GM23338 (cell line): ENCODE results near the gene COX20. TPM values are rescaled to one million over a fixed set of nuclear protein-coding genes. Genes with fewer than 3 reads are reported as not detected.
A peak's percentile ranks its signal among the peaks of the same experiment; 100 is the strongest.

ENCODE experiments used
- ATAC-seq: fragments of 200-7000 bp; cut with Tn5 transposase; 3 replicates; pipeline ENCODE4 v1.9.1; 2020
- DNase-seq: peaks from one replicate; pipeline ENCODE4 v3.0.0-alpha.2; 2015; ENCODE audit warnings: low spot score
- H2AFZ ChIP-seq: fragments of 200-600 bp; sonication (generic); 2 replicates; pipeline ENCODE4 v1.8.0; 2016; ENCODE audit warnings: antibody characterized with exemption, mild to moderate bottlenecking, moderate library complexity
- H3F3A ChIP-seq: fragments of 200-600 bp; sonication (generic); replicated peaks from 2 replicates; pipeline ENCODE4 v1.8.0; 2017; ENCODE audit warnings: antibody characterized with exemption, mixed run types, low read depth
- H3K27ac ChIP-seq: fragments of 200-600 bp; sonication (generic); 2 replicates; pipeline ENCODE4 v1.6.1; 2016; ENCODE audit warnings: low read depth
- H3K27me3 ChIP-seq: fragments of 200-600 bp; sonication (generic); 2 replicates; pipeline ENCODE4 v1.8.0; 2016; ENCODE audit warnings: mild to moderate bottlenecking, mixed run types, moderate library complexity; ENCODE audit not compliant: insufficient read depth
- H3K36me3 ChIP-seq: fragments of 200-600 bp; sonication (generic); 2 replicates; pipeline ENCODE4 v1.8.0; 2016; ENCODE audit warnings: mild to moderate bottlenecking; ENCODE audit not compliant: insufficient read depth
- H3K4me1 ChIP-seq: fragments of 200-600 bp; sonication (generic); 2 replicates; pipeline ENCODE4 v1.8.0; 2016; ENCODE audit warnings: mild to moderate bottlenecking, moderate library complexity; ENCODE audit not compliant: insufficient read depth
- H3K4me2 ChIP-seq: fragments of 200-600 bp; sonication (generic); 2 replicates; pipeline ENCODE4 v1.7.1; 2017; ENCODE audit warnings: mixed run types
- H3K4me3 ChIP-seq: fragments of 200-600 bp; sonication (generic); 2 replicates; pipeline ENCODE4 v1.6.1; 2016; ENCODE audit warnings: mixed run types
- H3K79me2 ChIP-seq: fragments of 200-600 bp; sonication (generic); replicated peaks from 2 replicates; pipeline ENCODE4 v1.8.0; 2017; ENCODE audit warnings: mild to moderate bottlenecking; ENCODE audit not compliant: insufficient read depth
- H3K9me2 ChIP-seq: fragments of 200-600 bp; sonication (generic); 2 replicates; pipeline ENCODE4 v1.8.0; 2017; ENCODE audit not compliant: insufficient read depth
- H4K20me1 ChIP-seq: fragments of 200-600 bp; sonication (generic); replicated peaks from 2 replicates; pipeline ENCODE4 v1.8.0; 2017; ENCODE audit warnings: mild to moderate bottlenecking; ENCODE audit not compliant: insufficient read depth
- H3K27ac Mint-ChIP-seq: 2 replicates; pipeline ENCODE4 v1.8.0; 2020; ENCODE audit warnings: inconsistent platforms, mild to moderate bottlenecking, moderate library complexity, mixed read lengths
- H3K27me3 Mint-ChIP-seq: 3 replicates; pipeline ENCODE4 v1.8.0; 2022; ENCODE audit warnings: low read depth, mild to moderate bottlenecking, moderate library complexity, mixed read lengths, inconsistent platforms; ENCODE audit not compliant: insufficient read depth, poor library complexity
- H3K36me3 Mint-ChIP-seq: 3 replicates; pipeline ENCODE4 v1.8.0; 2021; ENCODE audit warnings: low read depth, mild to moderate bottlenecking, inconsistent platforms, moderate library complexity, mixed read lengths
- H3K4me1 Mint-ChIP-seq: 3 replicates; pipeline ENCODE4 v1.8.0; 2020; ENCODE audit warnings: mild to moderate bottlenecking, inconsistent platforms, mixed read lengths
- H3K4me3 Mint-ChIP-seq: 3 replicates; pipeline ENCODE4 v1.8.0; 2021; ENCODE audit warnings: moderate library complexity, mild to moderate bottlenecking, inconsistent platforms, mixed read lengths
- H3K9me3 Mint-ChIP-seq: 3 replicates; pipeline ENCODE4 v1.8.0; 2020; ENCODE audit warnings: moderate library complexity, mild to moderate bottlenecking, inconsistent platforms, mixed read lengths
- CTCF ChIP-seq, 2 experiments: fragments of 200-600 bp in 1 of 2; sonication (generic) in 1 of 2; conservative IDR thresholded peaks; 2 replicates each; pipeline versions ENCODE4 v1.5.1 to v1.6.1; 2016 to 2017; ENCODE audit warnings: antibody characterized with exemption in 2 of 2, low read depth in 2 of 2, mild to moderate bottlenecking in 2 of 2, moderate library complexity in 1 of 2
- JUNB ChIP-seq: IDR thresholded peaks from one replicate; pipeline ENCODE4 v1.6.1; 2016; ENCODE audit warnings: antibody characterized with exemption; ENCODE audit not compliant: unreplicated experiment
- NANOG ChIP-seq: IDR thresholded peaks from 2 replicates; pipeline ENCODE4 v1.6.1; 2016; ENCODE audit warnings: antibody characterized with exemption, borderline replicate concordance
- REST ChIP-seq: IDR thresholded peaks from one replicate; pipeline ENCODE4 v1.6.1; 2018; ENCODE audit warnings: antibody characterized with exemption; ENCODE audit not compliant: unreplicated experiment
- ZNF462 ChIP-seq: fragments of 250-450 bp; sonication (Bioruptor Pico); IDR thresholded peaks from 2 replicates; pipeline ENCODE4 v1.5.0; 2020; ENCODE audit warnings: mild to moderate bottlenecking, moderate library complexity
- polyA plus RNA-seq: library from polyadenylated mRNA; unstranded; fragments of >200 nt; fragmentation: Nextera tagmentation; extraction: Ambion mirVana; gene quantifications from 2 replicates; pipeline ENCODE4 v1.2.1, GENCODE V29; 2016
- total RNA-seq: library from RNA; depleted of rRNA; stranded (reverse); fragments of >200 nt; shearing (Covaris generic); gene quantifications from 2 replicates; pipeline ENCODE4 v1.2.3, GENCODE V29; 2014

Gene COX20
- total and polyA plus RNA-seq, 2 experiments from 2014 or later = 19.3 to 175 TPM

GRCh38 chr1:244807138-244807537, 28.3 kb upstream of the COX20 start (continued):
- no peak for TF ChIP-seq ZNF462

GRCh38 chr1:244810221-244810620, 25.2 kb upstream of the COX20 start:
- Mint-ChIP-seq H3K9me3 (peaks cover 2% of the 10 kb centered on the region; the same call in 2 of the 3 replicates), H3K27me3 (peaks cover 26% of the 10 kb centered on the region), H3K4me3 (no peak overlapping the region; the same call in 2 of the 3 replicates), H3K27ac (no peak overlapping the region), H3K4me1 (peaks cover 22% of the 10 kb centered on the region), H3K36me3 (no peaks in the 10 kb centered on the region)
- DNase-seq (no peak), ATAC-seq (no peak)
- Histone ChIP-seq H3K9me2 (no peaks in the 10 kb centered on the region), H3K4me3 (no peak overlapping the region), H3K36me3 (no peaks in the 10 kb centered on the region), H3K27me3 (no peaks in the 10 kb centered on the region), H3K27ac (no peak overlapping the region), H3F3A (no peaks in the 10 kb centered on the region), H2AFZ (0 out of 2 replicates have a peak overlapping the region, but pooled peaks have one; percentile 8), H3K4me2 (no peak overlapping the region), H3K4me1 (peaks cover 13% of the 10 kb centered on the region), H4K20me1 (no peaks in the 10 kb centered on the region), H3K79me2 (no peaks in the 10 kb centered on the region)
- no peak for TF ChIP-seq REST
- no peak for TF ChIP-seq NANOG
- no peak for TF ChIP-seq CTCF (conservative IDR thresholded peaks at IDR 0.05; ENCODE audit: low read depth in 2 of 2)
- TF ChIP-seq JUNB = no peak
